Measurements from ENCODE around the gene CNTNAP3. TPM values are rescaled to one million over a fixed set of nuclear protein-coding genes. Genes with fewer than 3 reads are reported as not detected.

The CNTNAP3 gene
- total and polyA plus RNA-seq, 2 of the 8 experiments (the other 6 are each of a cell fraction or from before 2014, with no cell fraction given) = 2.8 to 9.0 TPM

GRCh38 chr9:39108145-39108544, 179.8 kb downstream of the CNTNAP3 start:
- H3K27me3 ChIP-seq (replicated peaks in 1 of 4; ENCODE audit: control insufficient read depth in 3 of 4, extremely low read depth in 1 of 4, insufficient read depth in 3 of 4, low read length in 3 of 4) = no peaks in the 10 kb centered on the region
- WGBS, 2 experiments (ENCODE audit: extremely low coverage in 1 of 2, insufficient coverage in 1 of 2, insufficient read length in 1 of 2, insufficient replicate concordance in 2 of 2, low coverage in 1 of 2, low lambda C conversion rate in 2 of 2, missing lambda C conversion rate in 1 of 2) = 94% methylated on average over 9 of the region's 9 CpGs; no CpG with 5 or more reads in 1 of the 2 experiments
- no peak overlapping the region for H2AFZ ChIP-seq (ENCODE audit: low read length)
- no peak overlapping the region for H4K5ac ChIP-seq (ENCODE audit: insufficient read length, low read depth, low read length)
- no peaks in the 10 kb centered on the region for H3K23me2 ChIP-seq (ENCODE audit: low read depth, low read length)
- no peak overlapping the region for H2BK12ac ChIP-seq (ENCODE audit: low read depth, low read length)
- H3K79me2 ChIP-seq (ENCODE audit: control insufficient read depth in 1 of 2, insufficient read depth in 2 of 2, low read length in 2 of 2) = no peaks in the 10 kb centered on the region
- no peaks in the 10 kb centered on the region for H3K79me1 ChIP-seq (ENCODE audit: low read depth, low read length)
- H3K23ac ChIP-seq (ENCODE audit: insufficient read length) = no peak overlapping the region
- H3K4ac ChIP-seq (replicated peaks; ENCODE audit: insufficient read length, low read depth, low read length) = no peak overlapping the region
- no peaks in the 10 kb centered on the region for H3K4me1 ChIP-seq (replicated peaks in 1 of 4; ENCODE audit: control insufficient read depth in 3 of 4, insufficient read depth in 4 of 4, low read length in 3 of 4)
- H2AK5ac ChIP-seq (ENCODE audit: low read depth, low read length) = no peak overlapping the region
- H2BK120ac ChIP-seq (replicated peaks; ENCODE audit: low read depth, low read length) = no peak overlapping the region
- ChIA-PET CTCF (ENCODE audit: partially characterized antibody) (no interaction called here), POLR2A (ENCODE audit: partially characterized antibody) (no interaction called here)
- H3K56ac ChIP-seq (replicated peaks; ENCODE audit: insufficient read length, low read depth, low read length) = no peak overlapping the region
- no peak overlapping the region for H2BK15ac ChIP-seq (ENCODE audit: low read length)
- no peak overlapping the region for H3K4me3 ChIP-seq (ENCODE audit: extremely low read depth in 1 of 4, insufficient read depth in 2 of 4, low read depth in 3 of 4, low read length in 4 of 4)
- H4K8ac ChIP-seq (ENCODE audit: extremely low read depth, insufficient read depth, low read length) = no peak overlapping the region
- DNase-seq (ENCODE audit: low read depth in 1 of 2, low spot score in 2 of 2) (no peak), FAIRE-seq (no peak)
- no peak overlapping the region for H4K91ac ChIP-seq (replicated peaks; ENCODE audit: insufficient read length, low read length)
- H3K4me2 ChIP-seq (ENCODE audit: insufficient read depth in 1 of 2, low read depth in 2 of 2, low read length in 2 of 2) = no peak overlapping the region
- no peak overlapping the region for H3K14ac ChIP-seq (ENCODE audit: insufficient read length)
- no peak overlapping the region for H2BK20ac ChIP-seq (ENCODE audit: low read length)
- no peak overlapping the region for H3K27ac ChIP-seq (ENCODE audit: low read depth, low read length)
- H3K36me3 ChIP-seq (ENCODE audit: control insufficient read depth in 2 of 4, insufficient read depth in 4 of 4, low read length in 3 of 4) = no peaks in the 10 kb centered on the region
- no peak overlapping the region for H3K18ac ChIP-seq (ENCODE audit: extremely low read depth, low read length)
- H4K20me1 ChIP-seq (replicated peaks in 1 of 2; ENCODE audit: control insufficient read depth in 1 of 2, insufficient read depth in 2 of 2, low read length in 2 of 2) = no peaks in the 10 kb centered on the region
- H3K9ac ChIP-seq (replicated peaks in 1 of 4; ENCODE audit: extremely low read depth in 1 of 4, low read depth in 3 of 4, low read length in 3 of 4) = no peak overlapping the region
- H2BK5ac ChIP-seq (ENCODE audit: low read depth, low read length) = no peak overlapping the region
- H3K9me3 ChIP-seq (ENCODE audit: insufficient read depth in 2 of 2, low read depth in 1 of 2, low read length in 1 of 2) = no peaks in the 10 kb centered on the region
- TF ChIP-seq ZNF274 (IDR thresholded peaks at IDR 0.05; ENCODE audit: borderline replicate concordance, extremely low read depth, low read length) (no peak), TCF12 (IDR thresholded peaks at IDR 0.05; ENCODE audit: low read depth, low read length) (no peak), SUZ12 (IDR thresholded peaks at IDR 0.05; ENCODE audit: low read length) (no peak), BCL11A (IDR thresholded peaks at IDR 0.05; ENCODE audit: low read depth in 2 of 2, low read length in 2 of 2) (no peak), FOSL1 (IDR thresholded peaks at IDR 0.05; ENCODE audit: insufficient read depth, low read depth, low read length) (no peak), EGR1 (IDR thresholded peaks at IDR 0.05; ENCODE audit: borderline replicate concordance, low read depth, low read length) (no peak), KDM1A (IDR thresholded peaks at IDR 0.05; ENCODE audit: borderline replicate concordance, low read length) (no peak), MAFK (IDR thresholded peaks at IDR 0.05; ENCODE audit: low read depth, low read length) (no peak), ASH2L (IDR thresholded peaks at IDR 0.05; ENCODE audit: low read length) (no peak), RAD21 (IDR thresholded peaks at IDR 0.05 in 1 of 2, conservative IDR thresholded peaks at IDR 0.05 in 1 of 2; ENCODE audit: low read depth in 2 of 2, low read length in 2 of 2) (no peak), KDM5A (IDR thresholded peaks at IDR 0.05; ENCODE audit: low read length) (no peak), ATF3 (IDR thresholded peaks at IDR 0.05; ENCODE audit: insufficient read depth, low read depth, low read length) (no peak), RNF2 (IDR thresholded peaks at IDR 0.05; ENCODE audit: borderline replicate concordance, low read depth, low read length, missing control alignments, poor library complexity, severe bottlenecking) (no peak), TAF7 (optimal IDR thresholded peaks at IDR 0.05; ENCODE audit: borderline replicate concordance, low read depth, low read length) (no peak)

All from H1 (cell line).